Left kidney (tissue), 8 donors: ENCODE data around the gene HTN3. TPM values are rescaled to one million over a fixed set of nuclear protein-coding genes. Genes with fewer than 3 reads are reported as not detected.
"Not testable (repeated sequence)": the region's sequence is repeated elsewhere in the genome, so short reads cannot be mapped to it uniquely, and the experiment has no call there.

ENCODE experiments used
- DNase-seq: peaks from one replicate; pipeline ENCODE4 v3.0.0-alpha.2; 2013
- long read RNA-seq, 8 donors: transcript quantifications; one replicate each; lab custom pipeline, GENCODE V29; 2026
- polyA plus RNA-seq: library from polyadenylated mRNA; unstranded; fragments of 120-200 nt; gene quantifications from one replicate; pipeline ENCODE4 v1.2.1, GENCODE V29; 2013; ENCODE audit not compliant: insufficient read length

Gene HTN3
- not detected for polyA plus RNA-seq
- long read RNA-seq, donor 1: 0 reads
- long read RNA-seq, donor 2: 0 reads
- long read RNA-seq, donor 3: 0 reads
- long read RNA-seq, donor 4: 0 reads
- long read RNA-seq, donor 5: 0 reads
- long read RNA-seq, donor 6: 0 reads
- long read RNA-seq, donor 7: 0 reads
- long read RNA-seq, donor 8: 0 reads

DNA sequence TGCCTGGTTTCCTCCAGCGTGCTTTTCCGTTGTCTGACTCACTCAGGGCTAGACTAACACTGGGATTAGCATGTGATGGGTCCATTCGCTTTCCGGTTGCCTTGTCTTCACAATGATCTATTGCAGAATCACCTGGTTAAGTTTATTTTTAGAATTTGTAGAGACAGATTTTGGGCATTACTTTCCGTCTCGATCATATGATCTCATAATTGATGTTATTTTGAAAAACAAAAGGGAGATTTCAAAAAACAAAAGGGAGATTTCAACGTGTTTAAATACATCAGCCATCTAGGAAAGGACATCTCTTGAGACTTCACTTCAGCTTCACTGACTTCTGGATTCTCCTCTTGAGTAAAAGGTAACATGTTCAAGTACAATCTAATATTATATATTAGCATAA lies at the start of gene HTN3:
TSS of gene HTN3 (plus strand) at position 301 of the 400 bp plus-strand sequence. CDS start 2,282 bp downstream, outside the sequence.
- not testable (repeated sequence) for DNase-seq

DNA sequence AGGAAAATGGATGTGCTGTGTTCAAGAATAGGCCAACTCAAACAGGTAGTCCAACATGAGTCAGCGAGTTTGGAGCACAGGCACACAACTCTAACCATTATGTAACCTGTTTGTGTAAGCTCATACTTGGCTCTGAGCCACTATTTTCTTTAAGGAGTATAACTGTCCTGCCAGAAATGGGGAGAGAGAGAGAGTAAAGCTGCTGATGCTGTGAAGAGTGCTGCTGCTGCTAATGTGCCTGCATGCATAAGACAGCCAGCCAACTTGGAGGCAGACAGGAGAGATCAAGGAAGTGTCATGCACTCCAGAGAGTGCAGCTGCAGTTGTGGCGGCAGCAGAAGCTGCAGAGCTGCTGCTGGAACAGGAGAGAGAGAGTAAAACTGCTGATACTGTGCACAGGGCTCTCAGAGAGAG lies 44.2 kb upstream of the HTN3 start:
- DNase-seq: peak; percentile 17

DNA sequence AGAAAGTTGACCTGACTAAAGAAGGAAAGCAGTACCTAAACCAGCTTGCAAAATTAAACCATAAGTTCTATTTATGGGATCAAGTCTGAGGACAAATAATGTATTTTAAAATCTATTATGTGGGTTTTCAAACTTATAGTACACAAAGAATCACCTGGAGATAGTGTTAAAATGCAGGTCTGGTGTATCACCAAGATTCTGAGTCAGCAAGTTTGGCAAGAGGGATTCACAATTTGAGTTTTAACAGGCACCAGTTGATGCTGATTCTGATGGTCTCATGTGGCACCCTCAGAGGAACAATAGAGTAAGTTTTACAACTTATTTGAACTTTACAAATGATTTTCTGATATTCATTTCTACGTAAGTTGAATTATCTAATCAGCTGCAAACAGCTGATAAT lies 41.6 kb upstream of the HTN3 start:
- DNase-seq: no peak

DNA sequence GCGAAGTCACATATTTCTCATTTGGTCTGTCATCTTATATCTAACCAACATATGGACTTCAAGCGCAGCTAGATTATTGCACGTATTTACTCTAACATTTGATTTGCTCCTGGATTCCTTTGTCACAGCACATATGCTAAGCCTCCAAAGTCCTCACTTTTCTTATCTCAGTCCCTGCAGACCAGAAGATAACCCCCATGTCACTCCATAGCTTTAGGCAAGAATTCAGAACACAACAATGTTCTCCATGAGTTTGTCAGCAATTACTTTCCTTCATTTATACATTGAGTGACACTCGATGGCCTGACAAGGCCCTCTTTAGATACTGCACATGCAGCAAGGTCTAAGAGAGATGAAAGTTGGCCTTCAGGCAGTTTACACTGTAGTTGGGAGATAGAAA lies 37.2 kb upstream of the HTN3 start:
- no peak for DNase-seq

- DNase-seq: no peak
Measured at GRCh38 chr4:69994782-69995181, 33.5 kb upstream of the HTN3 start.

DNA sequence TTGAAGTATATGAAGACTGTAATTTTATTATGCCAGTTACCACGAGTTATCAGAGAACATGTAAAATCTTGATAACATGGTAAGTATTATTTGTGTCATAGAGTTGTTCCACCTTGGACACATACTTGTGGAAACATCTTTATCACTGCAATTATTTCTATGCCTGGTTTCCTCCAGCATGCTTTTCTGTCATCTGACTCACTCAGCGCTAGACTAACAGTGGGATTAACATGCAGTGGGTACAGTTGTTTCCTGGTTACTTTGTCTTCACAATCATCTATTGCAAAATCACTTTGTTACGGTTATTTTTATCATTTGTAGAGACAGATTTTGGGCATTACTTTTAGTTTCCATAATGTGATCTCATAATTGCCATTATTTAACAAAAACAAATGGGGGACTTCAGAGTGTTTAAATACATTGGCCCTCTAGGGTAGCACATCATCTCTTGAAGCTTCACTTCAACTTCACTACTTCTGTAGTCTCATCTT lies 32.7 kb upstream of the HTN3 start, which contains the start of gene STATH:
TSS of gene STATH (plus strand) at position 441 of the 491 bp plus-strand sequence. CDS start 2,472 bp downstream, outside the sequence.
- DNase-seq: no peak

DNA sequence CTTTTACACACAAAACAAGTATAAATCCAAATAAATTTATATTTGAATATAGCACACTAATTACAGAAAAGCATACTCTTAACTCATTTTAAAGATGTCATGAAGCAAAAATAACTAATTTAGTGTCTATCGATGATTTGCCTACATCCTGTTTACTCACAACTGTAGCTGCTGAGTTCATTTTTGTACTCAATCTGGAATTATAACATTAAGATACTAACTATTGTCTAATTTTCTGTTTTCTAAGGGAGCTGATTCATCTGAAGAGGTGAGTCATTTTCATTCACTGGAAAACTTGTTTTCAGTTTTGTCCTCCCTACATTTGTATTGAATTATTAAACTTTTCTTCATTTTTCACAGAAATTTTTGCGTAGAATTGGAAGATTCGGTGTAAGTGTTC lies 28.8 kb upstream of the HTN3 start:
- no peak for DNase-seq

DNA sequence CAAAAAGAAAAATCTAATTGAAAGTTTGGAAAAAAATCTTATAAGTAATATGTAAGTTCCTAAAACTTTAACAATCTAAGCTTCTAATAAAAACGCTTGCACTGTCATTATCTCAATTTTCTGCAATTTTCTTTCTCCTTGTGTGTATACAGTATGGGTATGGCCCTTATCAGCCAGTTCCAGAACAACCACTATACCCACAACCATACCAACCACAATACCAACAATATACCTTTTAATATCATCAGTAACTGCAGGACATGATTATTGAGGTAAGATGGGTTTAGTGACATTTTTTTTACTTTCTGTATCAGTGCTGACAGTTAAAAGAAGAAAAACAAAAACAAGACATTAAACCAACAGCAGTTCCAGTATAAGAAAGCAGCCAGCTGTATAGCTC lies 27.5 kb upstream of the HTN3 start:
- DNase-seq: no peak

- no peak for DNase-seq
Measured at GRCh38 chr4:70002507-70002906, 25.8 kb upstream of the HTN3 start.

DNA sequence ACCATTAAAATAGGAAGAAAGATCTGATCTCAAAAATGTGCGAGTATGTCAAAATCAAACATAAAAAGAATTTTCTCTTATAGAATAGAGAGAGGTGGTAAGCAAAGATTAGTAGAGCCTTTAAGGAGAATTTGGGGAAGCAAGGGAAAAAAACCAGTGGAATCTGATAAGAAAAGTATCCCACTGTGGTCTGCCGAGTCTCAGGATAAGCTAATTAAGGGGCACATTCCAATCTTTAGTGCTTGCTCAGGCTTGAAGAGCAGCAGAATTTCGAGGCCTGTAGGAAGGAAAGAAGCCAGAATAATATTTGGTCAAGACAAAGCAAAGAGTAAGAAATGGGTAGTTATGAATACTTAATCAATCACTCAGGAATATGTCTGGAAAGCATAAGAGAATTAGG lies 19.5 kb upstream of the HTN3 start:
- DNase-seq: no peak

DNA sequence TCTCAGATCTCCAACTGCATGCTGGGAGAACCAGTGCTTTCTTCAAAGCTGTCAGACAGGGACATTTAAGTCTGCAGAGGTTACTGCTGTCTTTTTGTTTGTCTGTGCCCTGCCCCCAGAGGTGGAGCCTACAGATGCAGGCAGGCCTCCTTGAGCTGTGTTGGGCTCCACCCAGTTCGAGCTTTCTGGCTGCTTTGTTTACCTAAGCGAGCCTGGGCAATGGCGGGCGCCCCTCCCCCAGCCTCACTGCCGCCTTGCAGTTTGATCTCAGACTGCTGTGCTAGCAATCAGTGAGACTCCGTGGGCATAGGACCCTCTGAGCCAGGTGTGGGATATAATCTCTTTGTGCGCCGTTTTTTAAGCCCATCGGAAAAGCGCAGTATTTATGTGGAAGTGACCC lies 9.3 kb upstream of the HTN3 start:
- not testable (repeated sequence) for DNase-seq

- no peak for DNase-seq
Measured at GRCh38 chr4:70023218-70023617, 5.0 kb upstream of the HTN3 start.

GRCh38 chr4:70027011-70027410 lies 1.2 kb upstream of the HTN3 start:
- DNase-seq: no peak

DNA sequence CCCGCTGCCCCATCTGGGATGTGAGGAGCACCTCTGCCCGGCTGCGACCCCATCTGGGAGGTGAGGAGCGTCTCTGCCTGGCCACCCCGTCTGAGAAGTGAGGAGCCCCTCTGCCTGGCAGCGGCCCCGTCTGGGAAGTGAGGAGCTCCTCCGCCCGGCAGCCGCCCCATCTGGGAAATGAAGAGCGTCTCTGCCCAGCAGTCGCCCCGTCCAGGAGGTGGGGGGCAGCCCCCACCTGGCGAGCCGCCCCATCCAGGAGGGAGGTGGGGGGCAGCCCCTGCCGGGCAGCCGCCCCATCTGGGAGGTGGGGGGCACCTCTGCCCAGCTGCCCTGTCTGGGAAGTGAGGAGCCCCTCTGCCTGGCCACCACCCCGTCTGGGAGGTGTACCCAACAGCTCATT lies 9.3 kb downstream of the HTN3 start:
- DNase-seq: not testable (repeated sequence)

GRCh38 chr4:70039928-70040327 lies 11.7 kb downstream of the HTN3 start:
- DNase-seq: not testable (repeated sequence)

DNA sequence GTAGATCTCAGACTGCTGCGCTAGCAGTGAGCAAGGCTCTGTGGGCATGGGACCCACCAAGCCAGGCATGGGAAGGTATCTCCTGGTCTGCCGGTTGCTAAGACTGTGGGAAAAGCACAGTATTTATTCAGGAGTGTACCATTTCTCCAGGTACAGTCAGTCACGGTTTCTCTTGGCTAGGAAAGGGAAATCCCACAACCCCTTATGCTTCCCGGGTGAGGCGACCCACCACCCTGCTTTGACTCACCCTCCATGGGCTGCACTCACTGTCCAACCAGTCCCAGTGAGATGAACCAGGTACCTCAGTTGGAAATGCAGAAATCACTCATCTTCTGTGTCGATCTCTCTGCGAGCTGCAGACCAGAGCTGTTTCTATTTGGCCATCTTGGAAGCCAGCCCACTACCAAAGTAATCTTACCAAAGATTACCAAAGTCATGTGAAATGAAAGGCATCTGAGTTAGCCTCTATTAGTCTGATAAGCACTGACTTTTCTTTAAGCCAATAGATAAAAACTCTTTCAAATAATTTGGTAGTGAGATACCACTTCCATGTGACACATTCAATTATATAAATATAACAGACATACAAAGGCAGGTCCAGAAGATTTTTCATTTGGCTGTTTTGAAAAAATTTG lies 13.5 kb downstream of the HTN3 start:
- no peak for DNase-seq

- DNase-seq: not testable (repeated sequence)
Measured at GRCh38 chr4:70050138-70050537, 21.9 kb downstream of the HTN3 start, which contains the start of gene HTN1. Gene HTN1 (plus strand): TSS chr4:70050438. CDS start chr4:70053077, 2,639 bp downstream.

GRCh38 chr4:70056534-70056933 lies 28.3 kb downstream of the HTN3 start:
- not testable (repeated sequence) for DNase-seq

DNA sequence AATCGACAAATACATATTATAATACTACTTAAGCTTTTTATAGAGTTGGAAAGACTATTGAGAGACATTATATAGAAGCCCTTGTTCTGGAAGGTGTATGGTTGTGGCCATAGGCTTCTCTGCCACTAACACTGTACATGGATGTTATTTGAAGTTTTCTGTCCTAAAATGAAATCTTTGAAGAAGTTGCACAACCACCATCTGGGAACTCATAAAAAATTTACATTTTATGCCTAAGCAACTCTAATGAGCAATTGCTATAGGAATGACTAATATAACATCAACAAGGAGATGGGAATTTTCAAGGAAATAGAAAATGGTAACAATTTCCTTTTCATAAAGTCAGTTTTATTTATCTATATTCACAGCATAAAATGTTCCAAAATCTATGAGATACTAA lies 29.4 kb downstream of the HTN3 start:
- DNase-seq: no peak

- no peak for DNase-seq
Measured at GRCh38 chr4:70059149-70059548, 30.9 kb downstream of the HTN3 start.

- no peak for DNase-seq
Measured at GRCh38 chr4:70062000-70062399, 33.7 kb downstream of the HTN3 start.

DNA sequence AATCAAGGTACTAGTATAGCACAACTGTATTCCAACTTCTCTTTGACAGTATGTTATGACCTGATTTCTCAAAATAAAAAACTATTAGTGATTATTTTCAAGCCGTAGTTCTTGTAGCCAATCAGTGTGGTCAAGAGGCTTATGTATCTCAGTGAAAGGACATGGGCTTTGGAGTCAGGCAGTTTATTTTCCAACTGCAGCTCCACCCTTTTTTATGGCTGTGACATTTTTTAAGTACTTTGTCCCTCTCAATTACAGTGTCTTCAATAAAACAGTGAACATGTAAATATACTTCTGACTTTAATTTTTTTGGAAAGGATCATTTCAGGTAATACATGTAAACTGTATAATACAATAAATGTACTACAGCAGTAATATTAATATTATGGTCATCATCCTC lies 51.9 kb downstream of the HTN3 start:
- DNase-seq: no peak
